T-cell (primary cell): ENCODE data around the gene KLHDC10. TPM values are rescaled to one million over a fixed set of nuclear protein-coding genes. Genes with fewer than 3 reads are reported as not detected.

Source experiments
- ATAC-seq, 4 experiments: fragments of 200-7000 bp in 3 of 4; fragments of 150-1000 bp in 1 of 4; cut with Tn5 transposase; replicated peaks in 1 of 4; 1 replicate in 3 of 4; 2 replicates in 1 of 4; pipeline ENCODE4 v1.10.0; 2021; ENCODE audit warnings: moderate library complexity in 3 of 4, mild to moderate bottlenecking in 2 of 4, moderate number of reproducible peaks in 1 of 4
- CTCF ChIA-PET, 2 donors: fragments of 300-600 bp; sonication (Branson Sonifier 250); formaldehyde crosslinking; loops; one replicate each; lab custom pipeline; 2022; ENCODE audit warnings: antibody characterized with exemption in 2 of 2; lab: Charles Lee
- POLR2A ChIA-PET, 2 donors: fragments of 300-600 bp; sonication (Branson Sonifier 250); formaldehyde crosslinking; loops; one replicate each; lab custom pipeline; 2022; ENCODE audit warnings: antibody characterized with exemption in 2 of 2; lab: Charles Lee
- DNase-seq, 35 experiments: peaks; one replicate each; pipeline versions ENCODE4 v3.0.0 to v3.0.0-alpha.2; 2013 to 2023
- H3K27ac ChIP-seq: one replicate; pipeline ENCODE4 v1.5.1; 2013; ENCODE audit warnings: low read length
- H3K27me3 ChIP-seq, 2 experiments: replicated peaks in 1 of 2; 1 replicate in 1 of 2; 2 replicates in 1 of 2; pipeline versions ENCODE4 v1.6.1 to v1.7.0; 2013; ENCODE audit warnings: low read length in 1 of 2, mixed read lengths in 1 of 2; ENCODE audit not compliant: control insufficient read depth in 2 of 2, insufficient read depth in 2 of 2; ENCODE audit errors: extremely low read depth in 1 of 2
- H3K36me3 ChIP-seq, 2 donors: 1 replicate in 1 of 2; 2 replicates in 1 of 2; pipeline versions ENCODE4 v1.6.1 to v1.7.0; 2013; ENCODE audit warnings: low read length in 1 of 2; ENCODE audit not compliant: control insufficient read depth in 2 of 2, insufficient read depth in 1 of 2; ENCODE audit errors: extremely low read depth in 1 of 2
- H3K4me1 ChIP-seq, 2 experiments: 1 replicate in 1 of 2; 2 replicates in 1 of 2; pipeline versions ENCODE4 v1.6.1 to v1.7.0; 2013; ENCODE audit warnings: low read length in 2 of 2, mixed read lengths in 1 of 2; ENCODE audit not compliant: insufficient read depth in 2 of 2, control insufficient read depth in 1 of 2; ENCODE audit errors: extremely low read depth in 1 of 2
- H3K4me3 ChIP-seq, 2 donors: 1 replicate in 1 of 2; 2 replicates in 1 of 2; pipeline versions ENCODE4 v1.5.1 to v1.7.0; 2013; ENCODE audit warnings: mild to moderate bottlenecking in 2 of 2, low read length in 1 of 2, moderate library complexity in 1 of 2; ENCODE audit not compliant: control insufficient read depth in 1 of 2; ENCODE audit errors: extremely low read depth in 1 of 2
- H3K9me3 ChIP-seq: 2 replicates; pipeline ENCODE4 v1.7.0; 2013
- H3K27ac Mint-ChIP-seq, 2 donors: one replicate each; pipeline ENCODE4 v1.8.0; 2020 to 2021; ENCODE audit warnings: mild to moderate bottlenecking in 2 of 2, mixed read lengths in 2 of 2
- H3K27me3 Mint-ChIP-seq, 2 donors: one replicate each; pipeline ENCODE4 v1.8.0; 2021 to 2022; ENCODE audit warnings: mixed read lengths in 2 of 2
- H3K36me3 Mint-ChIP-seq: one replicate; pipeline ENCODE4 v1.8.0; 2021; ENCODE audit warnings: mixed read lengths
- H3K4me1 Mint-ChIP-seq, 3 donors: one replicate each; pipeline ENCODE4 v1.8.0; 2020 to 2022; ENCODE audit warnings: mixed read lengths in 3 of 3, mild to moderate bottlenecking in 1 of 3
- H3K4me3 Mint-ChIP-seq, 3 donors: one replicate each; pipeline ENCODE4 v1.8.0; 2020 to 2022; ENCODE audit warnings: mild to moderate bottlenecking in 3 of 3, mixed read lengths in 3 of 3, moderate library complexity in 3 of 3
- H3K9me3 Mint-ChIP-seq, 3 donors: one replicate each; pipeline ENCODE4 v1.8.0; 2020 to 2022; ENCODE audit warnings: mixed read lengths in 3 of 3
- WGBS: methylation state at CpG from one replicate; pipeline ENCODE4 v1.1.5; 2013; ENCODE audit warnings: missing lambda C conversion rate; ENCODE audit not compliant: insufficient coverage; 5-methylcytosine and 5-hydroxymethylcytosine counted together
- total RNA-seq, 35 experiments: library from RNA in 6 of 35; stranded (reverse) in 6 of 35; fragments of 120-200 nt in 1 of 35; gene quantifications; one replicate each; pipeline versions ENCODE4 v1.2.1 to v1.2.4 and lab custom pipeline; 2013 to 2026

The KLHDC10 gene
- total RNA-seq, 5 donors from 2014 or later (not counting 1 experiment from before 2014, with no cell fraction given), result 15.2 to 20.5 (median 16.4) TPM

GRCh38 chr7:130139193-130139960, 69.0 kb downstream of the KLHDC10 start:
- ChIA-PET CTCF (interaction anchor here (0.5 to 0.6 kb wide), 2 partner anchors 86 to 349 kb away, joined by 3 read pairs; no protein-coding TSS in a partner anchor), POLR2A (interaction anchor here (0.6 kb wide), 3 partner anchors 53 to 1366 kb away, joined by 3 to 5 read pairs (median 3); no protein-coding TSS in a partner anchor)
- H3K4me3 ChIP-seq, result no peak overlapping the region
- no peaks in the 10 kb centered on the region for H3K27me3 ChIP-seq
- no peak overlapping the region for H3K27ac ChIP-seq
- ATAC-seq (no peak), DNase-seq (no peak)
- peaks cover 0 to 10% of the 10 kb centered on the region in 2 donors for H3K36me3 ChIP-seq
- H3K36me3 Mint-ChIP-seq, result peaks cover 25% of the 10 kb centered on the region
- no peaks in the 10 kb centered on the region for H3K9me3 ChIP-seq
- peak overlapping the region; percentile 61 to 64 for H3K27ac Mint-ChIP-seq
- H3K4me3 Mint-ChIP-seq, result peak overlapping the region in 2 of 3 donors; percentile 47 to 80
- H3K9me3 Mint-ChIP-seq, result no peaks in the 10 kb centered on the region
- H3K4me1 Mint-ChIP-seq, result peaks cover 16 to 32% (median 17%) of the 10 kb centered on the region in 3 donors
- H3K4me1 ChIP-seq, result peaks cover 0 to 17% of the 10 kb centered on the region in 2 experiments
- 100% methylated on average over 2 of the region's 2 CpGs for WGBS
- H3K27me3 Mint-ChIP-seq, result no peaks in the 10 kb centered on the region

GRCh38 chr7:130140551-130141160, 70.3 kb downstream of the KLHDC10 start:
- ChIA-PET POLR2A (interaction anchor here in 1 of 2 donors (0.6 to 0.7 kb wide), 3 partner anchors 47 to 86 kb away, joined by 3 to 5 read pairs (median 4); no protein-coding TSS in a partner anchor), CTCF (no interaction called here)
- H3K9me3 ChIP-seq, result no peaks in the 10 kb centered on the region
- no peak for DNase-seq
- H3K36me3 Mint-ChIP-seq, result peaks cover 21% of the 10 kb centered on the region
- H3K27ac Mint-ChIP-seq, result peak overlapping the region; percentile 63 to 86
- H3K27ac ChIP-seq, result peak overlapping the region; percentile 79
- peaks cover 0 to 17% of the 10 kb centered on the region in 2 experiments for H3K4me1 ChIP-seq
- H3K4me3 ChIP-seq, result peak overlapping the region; percentile 53 to 91
- WGBS, result 94% methylated on average over 39 of the region's 47 CpGs
- H3K4me1 Mint-ChIP-seq, result peaks cover 16 to 35% (median 17%) of the 10 kb centered on the region in 3 donors
- H3K27me3 Mint-ChIP-seq, result no peaks in the 10 kb centered on the region
- no peak for ATAC-seq
- peak overlapping the region; percentile 78 to 82 (median 80) for H3K4me3 Mint-ChIP-seq
- H3K36me3 ChIP-seq, result peaks cover 0 to 4% of the 10 kb centered on the region in 2 donors
- H3K27me3 ChIP-seq, result no peaks in the 10 kb centered on the region
- H3K9me3 Mint-ChIP-seq, result no peaks in the 10 kb centered on the region

GRCh38 chr7:130141161-130141883, 71.0 kb downstream of the KLHDC10 start:
- Mint-ChIP-seq H3K4me3 (peak overlapping the region; percentile 78 to 82 (median 80)), H3K9me3 (no peaks in the 10 kb centered on the region), H3K4me1 (peaks cover 12 to 31% (median 14%) of the 10 kb centered on the region in 3 donors), H3K27ac (peak overlapping the region; percentile 84 to 86), H3K27me3 (no peaks in the 10 kb centered on the region), H3K36me3 (peaks cover 14% of the 10 kb centered on the region)
- ATAC-seq, result peak; percentile 66 to 89 (median 81)
- Histone ChIP-seq H3K27ac (peak overlapping the region; percentile 79), H3K36me3 (no peaks in the 10 kb centered on the region), H3K4me1 (peaks cover 0 to 17% of the 10 kb centered on the region in 2 experiments), H3K27me3 (no peaks in the 10 kb centered on the region), H3K9me3 (no peaks in the 10 kb centered on the region), H3K4me3 (peak overlapping the region; percentile 53 to 91)
- ChIA-PET POLR2A (interaction anchor here in 1 of 2 donors (0.6 to 0.7 kb wide), 3 partner anchors 46 to 85 kb away, joined by 3 to 5 read pairs (median 4); no protein-coding TSS in a partner anchor), CTCF (interaction anchor here in 1 of 2 donors (0.5 kb wide), 1 partner anchor 24 kb away, joined by 5 read pairs; no protein-coding TSS in a partner anchor)
- peak in 21 of 35 experiments; percentile 6 to 65 (median 21) for DNase-seq
- WGBS, result 23% methylated on average over 29 of the region's 39 CpGs

- Histone ChIP-seq H3K36me3 (no peaks in the 10 kb centered on the region), H3K4me1 (peaks cover 0 to 17% of the 10 kb centered on the region in 2 experiments), H3K27ac (peak overlapping the region; percentile 79), H3K4me3 (peak overlapping the region; percentile 53 to 91), H3K27me3 (no peaks in the 10 kb centered on the region), H3K9me3 (no peaks in the 10 kb centered on the region)
- no peak for DNase-seq
- Mint-ChIP-seq H3K27ac (peak overlapping the region; percentile 84 to 86), H3K4me1 (peaks cover 10 to 26% (median 12%) of the 10 kb centered on the region in 3 donors), H3K27me3 (no peaks in the 10 kb centered on the region), H3K4me3 (peak overlapping the region; percentile 78 to 82 (median 80)), H3K36me3 (peaks cover 10% of the 10 kb centered on the region), H3K9me3 (no peaks in the 10 kb centered on the region)
- peak in 2 of 4 experiments; percentile 6 to 10 for ATAC-seq
- ChIA-PET CTCF (interaction anchor here in 1 of 2 donors (0.5 kb wide), 1 partner anchor 23 kb away, joined by 5 read pairs; no protein-coding TSS in a partner anchor), POLR2A (no interaction called here)
- WGBS, result 87% methylated on average over 16 of the region's 17 CpGs
These were observed 71.7 kb downstream of the KLHDC10 start for GRCh38 chr7:130141884-130142653.

GRCh38 chr7:130142654-130143333, 72.5 kb downstream of the KLHDC10 start:
- H3K27ac ChIP-seq, result no peak overlapping the region
- 89% methylated on average over 13 of the region's 14 CpGs for WGBS
- H3K27me3 ChIP-seq, result peaks cover 0 to 2% of the 10 kb centered on the region in 2 experiments
- Mint-ChIP-seq H3K4me3 (peak overlapping the region; percentile 34 to 80 (median 45)), H3K9me3 (no peaks in the 10 kb centered on the region), H3K36me3 (peaks cover 7% of the 10 kb centered on the region), H3K27me3 (no peaks in the 10 kb centered on the region), H3K27ac (peak overlapping the region in 1 of 2 donors; percentile 66), H3K4me1 (peaks cover 10 to 26% (median 12%) of the 10 kb centered on the region in 3 donors)
- ATAC-seq (no peak), DNase-seq (no peak)
- no peak overlapping the region for H3K4me3 ChIP-seq
- H3K36me3 ChIP-seq, result no peaks in the 10 kb centered on the region
- POLR2A ChIA-PET, result no interaction called here
- peaks cover 0 to 17% of the 10 kb centered on the region in 2 experiments for H3K4me1 ChIP-seq
- H3K9me3 ChIP-seq, result no peaks in the 10 kb centered on the region
- CTCF ChIA-PET, result no interaction called here
